HG03025 (cell line): Measurements from ENCODE around the gene SPARC.
"Not testable (repeated sequence)": the region's sequence is repeated elsewhere in the genome, so short reads cannot be mapped to it uniquely, and the experiment has no call there.

Experiments
- ATAC-seq: cut with Tn5 transposase; IDR thresholded peaks from one replicate; pipeline ENCODE4 v1.9.1; 2021; ENCODE audit warnings: mild to moderate bottlenecking, moderate library complexity; ENCODE audit not compliant: unreplicated experiment, low FRiP score

SPARC gene, protein sequence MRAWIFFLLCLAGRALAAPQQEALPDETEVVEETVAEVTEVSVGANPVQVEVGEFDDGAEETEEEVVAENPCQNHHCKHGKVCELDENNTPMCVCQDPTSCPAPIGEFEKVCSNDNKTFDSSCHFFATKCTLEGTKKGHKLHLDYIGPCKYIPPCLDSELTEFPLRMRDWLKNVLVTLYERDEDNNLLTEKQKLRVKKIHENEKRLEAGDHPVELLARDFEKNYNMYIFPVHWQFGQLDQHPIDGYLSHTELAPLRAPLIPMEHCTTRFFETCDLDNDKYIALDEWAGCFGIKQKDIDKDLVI

DNA sequence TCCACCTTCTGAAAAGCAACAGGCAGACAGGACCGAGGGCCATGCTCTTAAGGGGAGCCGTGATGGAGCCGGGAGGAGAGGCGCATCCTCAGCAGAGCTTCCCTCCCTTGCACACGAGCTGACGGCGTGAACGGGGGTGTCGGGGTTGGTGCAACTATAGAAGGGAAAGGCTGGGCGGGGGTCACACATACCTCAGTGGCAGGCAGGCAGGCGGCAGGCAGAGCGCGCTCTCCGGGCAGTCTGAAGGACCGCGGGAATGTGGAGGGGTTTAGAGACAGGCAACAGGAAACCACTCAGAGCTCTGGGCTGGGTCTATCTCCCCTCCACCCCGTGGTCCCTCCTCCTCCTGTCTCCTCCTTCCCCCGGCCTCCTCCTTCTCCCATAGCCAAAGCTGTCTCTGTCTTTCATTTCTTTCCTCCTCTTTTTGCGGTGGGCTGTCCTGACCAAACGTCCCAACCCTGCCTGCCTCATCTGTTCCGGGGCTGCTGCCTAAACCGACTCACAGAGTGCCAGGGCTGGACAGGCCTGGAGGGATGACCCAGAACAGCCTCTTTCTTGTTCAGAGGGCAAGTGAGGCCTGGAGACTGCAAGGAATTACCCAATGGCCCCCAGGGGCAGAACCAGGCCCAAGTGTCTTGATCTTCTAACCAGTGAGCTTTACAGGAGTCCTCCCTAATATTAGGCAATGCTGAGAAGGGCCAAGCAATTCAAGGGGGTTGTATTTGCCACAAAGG is at the start of gene SPARC:
Gene SPARC (minus strand): TSS at position 242 of the 734 bp plus-strand sequence. CDS start 10,727 bp downstream, outside the sequence.
- ATAC-seq, result peak; percentile 72

DNA sequence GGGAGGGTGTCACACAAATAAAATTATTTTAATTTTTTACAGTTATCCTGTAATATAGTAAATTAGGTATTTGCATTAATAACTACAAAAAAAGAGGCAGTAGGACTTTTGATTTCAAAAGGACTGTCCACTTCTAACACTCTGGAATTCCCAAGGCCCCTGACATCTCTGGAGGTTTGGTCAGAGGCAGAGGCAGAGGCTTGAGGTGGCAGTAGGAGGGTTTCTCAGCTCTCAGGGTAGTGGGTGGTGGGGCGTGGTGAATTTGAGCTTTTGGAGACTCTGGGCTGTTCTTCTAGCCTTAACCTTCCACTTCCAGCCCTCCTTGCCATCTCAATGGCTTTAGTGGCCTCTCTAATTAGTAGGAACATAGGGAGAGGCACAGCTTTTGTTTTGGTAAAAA is 48.9 kb upstream of the SPARC start:
- no peak for ATAC-seq

DNA sequence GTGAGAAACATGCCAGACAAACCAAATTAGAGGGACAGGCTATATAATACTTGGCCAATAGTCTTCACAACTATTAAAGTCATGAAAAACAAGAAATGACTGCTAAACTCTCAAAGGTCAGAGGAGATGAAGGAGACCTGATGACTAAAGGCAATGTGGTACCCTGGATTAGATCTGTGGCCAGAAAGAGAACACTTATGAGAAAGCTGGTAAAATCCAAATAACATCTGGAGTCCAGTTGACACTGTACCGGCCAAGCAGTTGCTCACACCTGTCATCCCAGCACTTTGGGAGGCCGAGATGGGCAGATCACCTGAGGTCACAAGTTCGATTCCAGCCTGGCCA is 47.3 kb upstream of the SPARC start:
- no peak for ATAC-seq

DNA sequence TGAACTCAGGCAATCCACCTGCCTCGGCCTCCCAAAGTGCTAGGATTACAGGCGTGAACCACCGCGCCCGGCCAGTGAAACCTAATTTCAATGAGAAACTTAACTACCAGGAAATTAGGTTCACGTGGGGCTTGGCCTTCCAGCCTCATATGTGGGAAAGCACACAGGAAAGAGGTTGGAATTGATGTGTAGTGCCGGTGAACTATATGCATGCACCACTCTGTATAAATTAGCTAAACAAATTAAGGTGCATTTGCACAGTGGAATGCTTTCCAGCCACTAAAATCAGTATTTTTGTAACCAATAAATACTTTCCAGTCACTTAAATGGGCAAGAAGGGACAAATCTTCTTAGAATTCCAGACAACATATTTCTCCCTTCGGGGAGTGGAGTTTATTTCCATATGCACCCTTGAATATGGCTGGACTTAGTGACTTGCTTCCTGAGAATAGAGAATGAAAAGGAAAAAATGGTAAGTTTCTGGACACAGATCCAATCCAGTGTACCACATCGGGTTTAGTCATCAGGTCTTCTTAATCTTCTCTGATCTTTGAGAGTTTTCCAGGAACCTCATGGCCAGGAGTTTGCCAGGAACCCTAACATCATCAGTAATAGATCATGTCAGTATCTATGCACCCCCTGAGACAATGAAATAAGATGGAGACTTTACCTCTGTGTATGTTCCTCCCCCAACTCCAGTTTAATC is 46.8 kb upstream of the SPARC start:
- no peak for ATAC-seq

DNA sequence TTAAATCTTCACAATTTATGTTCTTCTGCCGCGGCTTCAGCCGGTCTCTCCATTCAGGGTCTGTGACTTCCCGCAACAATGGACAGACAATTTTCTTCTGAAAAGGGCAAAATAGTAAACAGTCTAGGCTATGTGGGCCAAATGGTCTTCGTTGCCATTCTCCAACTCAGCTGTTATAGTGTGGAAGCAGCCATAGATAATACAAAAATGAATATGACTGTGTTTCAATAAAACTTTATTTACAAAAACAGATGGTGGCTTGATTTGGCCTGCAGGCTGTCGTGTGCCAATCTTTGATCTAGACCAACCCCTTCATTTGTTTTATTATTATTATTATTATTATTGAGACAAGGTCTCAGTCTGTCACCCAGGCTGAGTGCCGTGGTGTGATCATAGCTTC is 43.7 kb upstream of the SPARC start:
- ATAC-seq, result no peak

DNA sequence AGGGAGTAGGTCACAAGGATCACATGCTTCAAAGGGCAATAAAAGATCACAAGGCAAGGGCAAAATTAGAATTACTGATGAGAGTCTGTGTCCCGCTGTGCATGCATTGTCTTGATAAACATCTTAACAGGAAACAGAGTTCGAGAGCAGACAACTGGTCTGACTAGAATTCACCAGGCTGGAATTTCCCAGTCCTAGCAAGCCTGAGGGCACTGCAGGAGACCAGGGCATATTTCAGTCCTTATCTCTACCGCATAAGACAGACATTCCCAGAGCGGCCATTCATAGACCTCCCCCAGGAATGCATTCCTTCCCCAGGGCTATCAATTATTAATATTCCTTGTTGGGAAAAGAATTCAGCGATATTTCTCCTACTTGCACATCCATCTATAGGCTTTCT is 42.9 kb upstream of the SPARC start:
- ATAC-seq, result not testable (repeated sequence)

DNA sequence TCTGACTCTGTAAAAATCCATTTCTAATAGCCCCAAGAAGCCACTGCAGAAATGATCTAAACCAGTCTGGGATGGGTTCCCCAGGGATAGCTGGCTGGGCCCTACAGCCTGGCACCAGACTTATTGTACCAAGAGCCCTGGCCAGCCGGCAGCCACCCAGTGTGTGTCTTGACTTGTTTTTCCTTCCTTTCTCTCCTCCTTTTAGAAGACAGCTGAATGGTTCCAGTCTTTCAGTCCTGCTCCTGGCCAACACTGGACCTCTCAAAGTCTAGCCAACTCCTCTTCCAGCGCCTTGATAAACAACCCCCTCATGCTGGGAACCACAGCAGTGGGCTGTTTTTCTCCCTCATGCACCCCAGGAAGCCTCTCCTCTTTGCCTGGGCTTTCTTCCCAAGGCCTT is 37.6 kb upstream of the SPARC start:
- no peak for ATAC-seq

DNA sequence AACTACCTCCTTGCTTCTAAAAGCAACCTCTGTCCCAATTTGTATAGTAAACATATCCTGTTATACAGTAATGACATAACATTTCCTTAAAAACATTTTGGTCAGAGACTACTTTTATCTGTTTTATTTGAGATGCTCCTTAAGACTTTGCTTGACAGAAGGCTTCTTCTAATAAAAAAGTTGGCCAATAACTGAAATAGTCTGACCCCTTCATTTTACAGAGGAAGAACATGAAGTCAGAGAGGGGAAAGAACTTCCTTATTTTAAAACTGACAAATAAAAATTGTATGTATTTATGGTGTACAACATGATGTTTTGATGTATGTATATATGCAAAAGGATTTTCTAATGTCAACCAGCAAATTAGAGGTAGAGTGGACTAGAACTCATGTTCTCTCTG is 35.8 kb upstream of the SPARC start:
- ATAC-seq, result no peak

DNA sequence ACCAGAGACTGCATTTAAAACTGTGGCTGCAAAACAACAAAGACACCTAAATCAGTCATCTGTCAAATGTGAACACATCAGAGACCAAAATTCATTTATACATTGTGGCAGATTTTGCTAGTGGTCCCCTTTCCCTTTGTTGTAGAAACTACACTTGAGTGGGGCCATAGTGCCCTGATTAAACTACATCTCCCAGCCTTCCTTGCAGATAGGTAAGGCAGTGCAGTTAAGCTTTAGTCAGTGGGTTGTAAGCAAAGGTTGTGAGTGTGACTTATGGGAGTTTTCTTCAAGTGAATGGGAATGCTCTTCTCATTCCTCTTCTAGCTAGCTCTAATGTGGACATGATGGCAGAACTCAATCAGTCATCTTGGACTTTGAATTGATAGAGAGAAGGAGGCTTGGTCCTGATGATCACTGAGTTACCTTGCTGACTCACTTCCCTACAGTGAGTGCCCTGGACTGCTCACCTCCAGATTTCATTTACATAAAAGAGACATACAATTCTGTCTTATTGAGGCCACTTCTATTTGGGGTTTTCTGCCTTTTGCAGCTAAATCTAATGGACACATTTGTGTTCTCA is 35.2 kb upstream of the SPARC start:
- ATAC-seq, result no peak

DNA sequence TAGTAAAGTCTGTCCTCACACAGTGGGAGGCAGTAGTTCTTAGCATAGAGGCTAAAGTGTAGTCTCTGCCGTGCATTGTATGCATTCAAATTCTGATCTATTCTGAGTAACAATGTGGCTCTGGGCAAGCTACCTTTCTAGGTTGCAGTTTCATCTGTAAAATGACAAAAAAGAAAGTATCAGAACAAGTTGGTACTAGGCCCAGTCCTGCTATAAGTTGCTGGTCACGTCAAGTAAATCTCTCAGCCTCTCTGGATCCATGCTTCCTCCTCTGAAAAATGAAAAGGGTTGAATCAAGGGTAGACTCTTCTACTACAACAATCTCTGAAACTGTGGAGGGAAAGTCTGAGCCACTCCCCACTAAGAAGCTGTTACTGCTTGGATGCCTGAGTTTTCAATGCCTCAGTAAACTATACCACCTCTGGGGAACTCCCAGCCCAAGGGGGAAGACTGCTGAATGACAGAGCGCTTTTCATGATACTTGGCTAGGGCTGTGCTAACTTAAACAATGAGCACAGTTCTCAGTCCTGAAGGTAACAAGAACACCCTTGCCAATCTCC is 34.5 kb upstream of the SPARC start:
- peak; percentile 84 for ATAC-seq

DNA sequence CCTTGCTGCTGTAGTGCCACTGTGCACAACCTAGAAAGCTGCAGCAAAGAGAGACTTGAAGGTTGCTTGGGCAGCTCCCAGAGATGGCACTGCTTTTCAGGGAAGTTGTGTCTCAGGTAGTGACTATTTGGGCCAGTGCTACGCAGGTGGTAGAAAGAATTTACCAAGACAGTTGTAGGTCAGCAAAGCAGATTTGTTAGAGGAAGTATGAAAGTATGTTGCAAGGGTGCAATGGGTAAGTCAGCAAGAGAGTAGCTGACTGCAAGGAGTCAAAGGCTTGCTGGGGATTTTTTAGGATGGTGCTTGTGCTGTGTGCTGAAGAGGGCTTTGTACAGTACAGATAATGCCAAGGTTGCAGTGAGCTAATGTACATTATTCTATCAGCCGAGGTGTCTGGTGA is 33.5 kb upstream of the SPARC start:
- ATAC-seq, result no peak

DNA sequence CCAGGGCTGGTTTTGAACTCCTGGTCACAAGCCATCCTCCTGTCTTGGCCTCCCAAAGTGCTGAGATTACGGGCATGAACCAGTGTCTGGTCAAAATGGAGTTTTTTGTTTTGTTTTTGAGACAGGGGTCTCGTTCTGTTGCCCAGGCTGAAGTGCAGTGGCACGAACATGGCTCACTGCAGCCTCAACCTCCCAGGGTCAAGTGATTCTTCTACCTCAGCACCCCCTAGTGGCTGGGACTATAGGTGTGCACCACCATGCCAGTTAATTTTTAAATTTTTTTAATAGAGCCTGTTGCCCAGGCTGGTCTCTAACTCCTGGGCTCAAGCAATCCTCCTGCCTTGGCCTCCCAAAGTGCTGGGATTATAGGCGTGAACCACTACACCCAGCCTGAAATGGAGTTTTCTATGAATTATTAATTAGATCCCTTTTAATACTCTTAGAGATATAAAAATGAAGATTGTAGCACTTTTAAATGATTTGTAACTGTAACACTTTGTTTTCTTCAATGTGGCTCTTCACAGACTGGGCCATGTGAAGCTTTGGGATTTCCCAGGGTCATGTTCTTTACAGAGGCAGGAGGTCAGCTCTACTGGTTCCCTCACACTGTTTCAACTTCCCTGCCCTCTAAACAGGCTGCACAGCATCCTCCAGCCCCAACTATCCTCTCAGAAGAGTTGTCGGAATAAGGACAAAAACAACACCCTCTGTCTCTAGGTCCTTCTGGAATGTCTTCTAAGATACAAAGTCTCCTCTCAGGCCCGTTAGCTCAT is 32.7 kb upstream of the SPARC start:
- no peak for ATAC-seq

DNA sequence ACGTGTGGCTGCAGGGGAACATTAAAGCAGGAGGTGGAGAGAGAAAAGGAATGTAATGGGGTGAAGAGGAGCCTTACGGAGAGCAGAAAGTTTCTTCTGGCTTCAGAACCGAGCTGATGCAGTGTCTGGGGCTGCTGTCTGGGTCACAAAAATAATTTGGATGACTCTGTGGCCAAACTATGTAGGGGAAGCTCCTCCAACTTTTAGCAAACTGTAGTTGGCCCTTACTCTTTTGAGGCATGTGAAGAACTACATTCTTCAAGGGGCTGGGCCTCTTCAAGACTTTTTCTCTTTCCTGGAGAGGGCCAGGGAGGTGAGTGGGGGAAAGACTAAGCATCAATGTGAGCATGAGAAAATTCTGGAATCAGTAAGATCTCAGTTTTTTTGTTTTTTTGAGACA is 31.9 kb upstream of the SPARC start:
- no peak for ATAC-seq

DNA sequence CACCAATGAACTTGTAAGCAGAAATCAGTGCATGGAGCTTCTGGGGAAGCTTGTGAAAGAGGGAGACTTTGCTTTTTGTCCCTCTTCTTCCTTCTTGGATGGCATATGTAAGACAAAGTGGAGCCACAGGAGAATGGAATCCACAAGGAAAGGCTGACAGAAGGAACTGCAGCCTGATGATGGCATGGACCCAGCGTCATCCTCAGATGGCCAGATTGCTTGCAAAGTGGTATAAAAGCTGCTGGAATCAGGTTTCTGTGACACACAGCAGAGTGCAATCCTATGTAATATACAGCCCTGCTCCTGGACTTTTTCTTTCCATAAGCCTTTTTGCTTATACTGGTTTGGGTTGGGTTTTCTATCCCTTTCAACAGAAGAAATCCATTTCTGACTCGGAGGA is 31.4 kb upstream of the SPARC start:
- ATAC-seq, result no peak

DNA sequence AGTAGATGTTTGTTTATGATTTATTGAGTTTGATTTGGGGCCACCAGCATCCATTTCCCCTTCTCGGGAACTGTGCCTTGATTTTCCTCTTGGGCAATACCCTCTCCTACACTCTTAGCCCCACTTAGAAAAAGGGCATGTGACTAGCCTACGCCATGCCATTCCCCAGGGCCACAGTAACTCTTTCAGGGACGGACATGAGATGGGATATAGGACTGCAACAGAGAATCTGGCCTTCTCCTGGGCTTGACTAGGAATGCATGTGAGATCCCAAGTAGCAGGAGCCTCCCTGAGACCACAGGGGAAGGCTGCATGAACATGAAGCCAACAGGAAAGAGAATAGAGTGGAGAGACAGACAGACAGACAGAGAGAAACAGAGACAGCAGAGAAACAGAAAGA is 30.7 kb upstream of the SPARC start:
- ATAC-seq, result no peak

DNA sequence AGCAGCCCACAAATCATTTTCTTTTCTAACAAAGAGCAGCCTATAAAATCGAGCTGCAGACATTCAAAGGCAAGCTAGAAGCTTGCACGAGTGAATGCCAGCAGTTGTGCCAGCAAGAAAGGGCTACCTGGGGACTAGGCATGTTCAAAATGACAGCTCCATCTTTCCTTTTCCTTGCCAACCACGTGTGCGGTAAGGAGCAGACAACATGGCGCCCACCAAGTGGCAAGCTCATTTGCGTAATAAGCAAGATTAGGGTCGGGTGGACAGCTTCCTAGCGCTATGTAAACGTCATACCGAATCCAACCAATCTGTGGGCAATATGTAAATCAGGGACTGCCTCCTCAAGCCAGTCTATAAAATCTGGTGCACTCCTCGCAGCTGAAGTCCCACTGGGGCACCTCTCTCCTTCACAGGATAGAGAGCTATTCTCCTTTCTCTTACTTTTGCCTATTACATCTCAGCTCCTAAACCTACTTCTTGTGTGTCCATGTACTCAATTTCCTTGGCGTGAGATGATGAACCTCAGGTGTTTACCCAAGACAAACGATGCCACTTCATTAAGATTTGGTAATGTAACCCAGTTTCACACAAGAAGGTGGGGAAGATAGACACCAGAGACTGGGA is 22.5 kb upstream of the SPARC start:
- ATAC-seq, result no peak

DNA sequence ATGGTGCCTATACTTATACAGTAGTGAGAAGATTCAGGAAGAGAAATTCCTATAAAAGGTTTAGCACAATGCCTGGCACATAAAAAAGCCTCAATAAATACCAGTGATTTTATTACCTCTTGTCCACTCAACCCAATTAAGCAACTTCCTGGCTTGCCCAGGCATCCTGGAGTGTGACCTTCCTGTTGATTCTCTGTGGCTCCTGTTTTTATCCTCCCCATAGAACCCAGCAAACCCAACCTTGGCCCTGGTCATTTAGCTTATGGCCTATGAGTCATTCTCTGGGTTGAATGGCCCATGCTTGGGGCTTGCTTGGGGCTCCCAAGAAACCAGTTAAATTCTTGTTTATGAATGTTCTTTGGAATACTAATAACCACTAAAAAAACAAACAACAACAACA is 21.4 kb upstream of the SPARC start:
- no peak for ATAC-seq

DNA sequence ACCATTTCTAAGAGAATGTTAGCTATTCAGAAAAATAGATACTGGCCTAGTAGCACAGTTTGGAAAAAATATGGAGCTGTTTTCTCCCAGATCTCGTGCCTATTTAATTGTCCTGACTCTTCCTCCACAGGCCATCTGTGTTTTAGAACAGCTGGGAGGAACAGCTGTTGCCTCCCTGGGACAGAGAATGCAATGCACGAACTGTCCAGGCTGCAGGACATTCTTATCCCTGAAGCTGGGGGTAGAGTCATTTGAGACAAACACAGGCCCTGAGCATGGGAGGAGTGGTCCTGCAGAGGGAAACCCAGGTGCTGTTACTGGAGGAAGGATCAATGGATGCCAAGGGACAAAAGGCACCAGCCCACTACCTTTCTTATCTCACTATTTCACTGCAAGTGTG is 20.9 kb upstream of the SPARC start:
- no peak for ATAC-seq

DNA sequence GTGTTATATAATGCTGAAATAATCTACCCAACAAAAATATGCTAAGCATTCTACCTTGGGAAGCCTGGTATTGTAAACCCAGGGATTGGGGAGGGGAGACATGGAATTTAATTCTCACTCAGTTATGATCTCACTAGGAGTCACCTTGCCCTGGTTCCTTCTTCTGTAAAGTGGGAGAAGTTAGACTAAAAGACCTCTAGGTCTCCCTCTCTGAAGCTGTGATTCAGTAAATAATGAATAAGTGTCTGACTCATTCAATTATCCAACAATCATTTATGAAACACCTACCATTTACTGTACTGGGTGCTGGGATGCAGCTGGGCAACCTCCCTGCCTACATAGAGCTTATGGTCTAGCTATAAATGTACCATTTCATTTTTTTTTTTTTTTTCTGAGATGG is 20.2 kb upstream of the SPARC start:
- no peak for ATAC-seq

DNA sequence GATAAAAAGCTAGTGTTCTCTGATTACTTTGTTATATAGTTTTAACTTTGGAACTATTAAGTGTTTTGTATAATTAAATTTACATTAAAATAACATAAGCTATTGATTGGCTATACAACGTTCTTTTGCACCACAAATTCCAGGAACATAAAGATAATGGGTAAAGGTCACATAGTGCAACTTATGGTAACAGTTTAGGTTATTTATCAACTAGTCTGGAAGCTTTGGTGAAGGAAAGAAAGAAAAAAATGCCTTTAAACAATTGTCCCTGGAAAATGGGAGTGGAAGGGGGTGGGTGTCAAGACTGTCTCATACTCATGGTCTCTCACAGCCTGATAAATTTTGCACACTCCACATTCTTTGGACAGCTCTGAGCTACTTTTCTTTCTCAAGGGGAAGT is 17.1 kb upstream of the SPARC start:
- no peak for ATAC-seq
